DOHH2 (cell line): ENCODE results near the gene SNRNP27.

Source experiments
- H3F3A ChIP-seq: fragments of 200-600 bp; sonication (generic), shearing (Covaris generic); 2 replicates; pipeline ENCODE4 v1.6.0; 2016; ENCODE audit warnings: antibody characterized with exemption, mild to moderate bottlenecking; ENCODE audit not compliant: control insufficient read depth, insufficient read depth
- H3K27ac ChIP-seq: fragments of 200-600 bp; sonication (generic); 2 replicates; pipeline ENCODE4 v1.5.1; 2014; ENCODE audit warnings: low read depth, mild to moderate bottlenecking, low read length, moderate library complexity
- H3K27me3 ChIP-seq: fragments of 200-600 bp; sonication (generic); 2 replicates; pipeline ENCODE4 v1.6.1; 2014; ENCODE audit warnings: mild to moderate bottlenecking, low read length, mixed read lengths; ENCODE audit not compliant: control insufficient read depth
- H3K36me3 ChIP-seq: fragments of 200-600 bp; sonication (generic); 2 replicates; pipeline ENCODE4 v1.6.1; 2014; ENCODE audit warnings: mild to moderate bottlenecking, low read length, moderate library complexity, mixed read lengths; ENCODE audit not compliant: control insufficient read depth
- H3K4me1 ChIP-seq: fragments of 200-600 bp; sonication (generic); 2 replicates; pipeline ENCODE4 v1.6.1; 2014; ENCODE audit warnings: mild to moderate bottlenecking, low read length, mixed read lengths; ENCODE audit not compliant: control insufficient read depth
- H3K4me2 ChIP-seq: fragments of 200-600 bp; sonication (generic); 2 replicates; pipeline ENCODE4 v1.6.0; 2014; ENCODE audit warnings: mild to moderate bottlenecking, low read length, moderate library complexity
- H3K4me3 ChIP-seq: fragments of 200-600 bp; sonication (generic); 2 replicates; pipeline ENCODE4 v1.5.1; 2014; ENCODE audit warnings: mild to moderate bottlenecking, low read length, mixed read lengths
- H3K79me2 ChIP-seq: fragments of 200-600 bp; sonication (generic); 2 replicates; pipeline ENCODE4 v1.6.1; 2014; ENCODE audit warnings: mild to moderate bottlenecking, low read length, mixed read lengths; ENCODE audit not compliant: control insufficient read depth
- H3K9me2 ChIP-seq: fragments of 200-600 bp; sonication (generic); replicated peaks from 2 replicates; pipeline ENCODE4 v1.6.1; 2014; ENCODE audit warnings: mild to moderate bottlenecking, low read length, mixed read lengths; ENCODE audit not compliant: control insufficient read depth
- H3K9me3 ChIP-seq: fragments of 200-600 bp; sonication (generic); 2 replicates; pipeline ENCODE4 v1.6.1; 2014; ENCODE audit warnings: antibody characterized with exemption, low read length, mixed read lengths; ENCODE audit not compliant: control insufficient read depth, insufficient read depth
- H4K20me1 ChIP-seq: fragments of 200-600 bp; sonication (generic); 2 replicates; pipeline ENCODE4 v1.6.0; 2014; ENCODE audit warnings: low read depth, mild to moderate bottlenecking, antibody characterized with exemption, low read length, moderate library complexity; ENCODE audit not compliant: control insufficient read depth, insufficient read depth
- EZH2phosphoT487 ChIP-seq: fragments of 200-600 bp; sonication (generic); IDR thresholded peaks from 2 replicates; pipeline ENCODE4 v1.6.1; 2017; ENCODE audit warnings: borderline replicate concordance, mild to moderate bottlenecking, antibody characterized with exemption, low read length, moderate library complexity, mixed read lengths
- TF ChIP-seq, protein P1 (sequence below): fragments of 200-600 bp; sonication (generic); IDR thresholded peaks from one replicate; pipeline ENCODE4 v1.5.1; 2014; ENCODE audit warnings: antibody characterized with exemption, mild to moderate bottlenecking, low read depth, low read length; ENCODE audit not compliant: poor library complexity, severe bottlenecking

Gene SNRNP27

DNA sequence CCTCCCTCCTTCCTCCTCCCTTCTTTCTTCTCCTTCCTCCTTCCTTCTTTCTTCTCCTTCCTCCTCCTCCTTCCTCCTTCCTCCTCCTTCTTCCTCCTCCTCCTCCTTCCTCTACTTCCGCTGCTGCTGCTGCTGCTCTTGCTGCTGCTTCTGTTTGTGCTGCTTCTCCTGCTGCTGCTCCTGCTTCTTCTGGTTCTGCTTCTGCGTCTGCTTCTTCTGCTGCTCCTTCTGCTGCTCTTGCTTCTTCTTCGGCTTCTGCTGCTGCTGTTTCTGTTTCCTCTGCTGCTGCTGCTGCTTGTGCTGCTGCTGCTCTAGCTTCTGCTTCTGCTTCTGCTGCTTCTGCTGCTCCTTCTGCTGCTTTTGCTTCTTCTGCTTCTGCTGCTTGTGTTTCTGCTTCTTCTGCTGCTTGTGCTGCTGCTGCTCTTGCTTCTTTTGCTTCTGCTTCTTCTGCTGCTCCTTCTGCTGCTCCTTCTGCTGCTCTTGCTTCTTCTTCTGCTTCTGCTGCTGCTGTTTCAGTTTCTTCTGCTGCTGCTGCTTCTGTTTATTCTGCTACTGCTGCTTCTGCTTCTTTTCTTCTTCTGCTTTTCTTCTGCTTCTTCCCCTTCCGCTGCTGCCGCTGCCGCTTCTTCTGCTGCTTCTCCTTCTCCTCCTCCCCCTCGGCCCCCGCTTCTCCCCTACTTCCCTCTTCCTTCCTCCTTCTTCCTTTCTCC lies 8.6 kb downstream of the SNRNP27 start:
- H3K4me1 ChIP-seq = peaks cover 30% of the 10 kb centered on the region
- H4K20me1 ChIP-seq = no peaks in the 10 kb centered on the region
- peak overlapping the region; percentile 75 for H3K4me3 ChIP-seq
- peaks cover 31% of the 10 kb centered on the region for H3F3A ChIP-seq
- H3K9me2 ChIP-seq = no peaks in the 10 kb centered on the region
- peaks cover 44% of the 10 kb centered on the region for H3K79me2 ChIP-seq
- H3K27ac ChIP-seq = peak overlapping the region; percentile 88
- H3K4me2 ChIP-seq = peak overlapping the region; percentile 81
- no peaks in the 10 kb centered on the region for H3K27me3 ChIP-seq
- peaks cover 78% of the 10 kb centered on the region for H3K36me3 ChIP-seq
- no peak for TF ChIP-seq EZH2phosphoT487
- TF ChIP-seq, protein P1, sequence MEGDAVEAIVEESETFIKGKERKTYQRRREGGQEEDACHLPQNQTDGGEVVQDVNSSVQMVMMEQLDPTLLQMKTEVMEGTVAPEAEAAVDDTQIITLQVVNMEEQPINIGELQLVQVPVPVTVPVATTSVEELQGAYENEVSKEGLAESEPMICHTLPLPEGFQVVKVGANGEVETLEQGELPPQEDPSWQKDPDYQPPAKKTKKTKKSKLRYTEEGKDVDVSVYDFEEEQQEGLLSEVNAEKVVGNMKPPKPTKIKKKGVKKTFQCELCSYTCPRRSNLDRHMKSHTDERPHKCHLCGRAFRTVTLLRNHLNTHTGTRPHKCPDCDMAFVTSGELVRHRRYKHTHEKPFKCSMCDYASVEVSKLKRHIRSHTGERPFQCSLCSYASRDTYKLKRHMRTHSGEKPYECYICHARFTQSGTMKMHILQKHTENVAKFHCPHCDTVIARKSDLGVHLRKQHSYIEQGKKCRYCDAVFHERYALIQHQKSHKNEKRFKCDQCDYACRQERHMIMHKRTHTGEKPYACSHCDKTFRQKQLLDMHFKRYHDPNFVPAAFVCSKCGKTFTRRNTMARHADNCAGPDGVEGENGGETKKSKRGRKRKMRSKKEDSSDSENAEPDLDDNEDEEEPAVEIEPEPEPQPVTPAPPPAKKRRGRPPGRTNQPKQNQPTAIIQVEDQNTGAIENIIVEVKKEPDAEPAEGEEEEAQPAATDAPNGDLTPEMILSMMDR = no peak
- no peaks in the 10 kb centered on the region for H3K9me3 ChIP-seq

DNA sequence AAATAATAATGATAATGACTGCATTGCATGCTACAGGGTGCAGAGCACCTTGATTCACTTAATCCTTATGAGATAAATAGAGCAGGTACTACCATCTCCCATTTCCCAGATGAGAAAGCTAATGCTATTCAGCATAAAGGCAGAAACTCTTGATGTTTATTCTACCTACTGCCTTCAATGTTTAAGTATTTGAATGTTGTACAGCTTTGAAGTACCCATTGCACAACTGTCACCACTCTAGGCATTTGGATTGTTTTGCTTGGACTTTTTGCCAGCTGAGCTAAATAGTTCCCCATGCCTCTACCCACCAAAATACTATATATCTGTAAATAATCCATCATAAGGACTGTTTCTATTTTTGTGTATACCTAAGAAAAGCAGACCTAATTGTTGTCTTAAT lies 13.5 kb downstream of the SNRNP27 start:
- Histone ChIP-seq H3K9me3 (no peaks in the 10 kb centered on the region), H3K4me3 (no peak overlapping the region), H3K27ac (no peak overlapping the region), H3K4me2 (no peak overlapping the region), H3F3A (peaks cover 45% of the 10 kb centered on the region), H3K9me2 (no peaks in the 10 kb centered on the region), H3K79me2 (peaks cover 19% of the 10 kb centered on the region), H4K20me1 (no peaks in the 10 kb centered on the region), H3K27me3 (no peaks in the 10 kb centered on the region), H3K36me3 (peaks cover 62% of the 10 kb centered on the region), H3K4me1 (peaks cover 16% of the 10 kb centered on the region)
- no peak for TF ChIP-seq EZH2phosphoT487
- TF ChIP-seq, protein P1 = no peak

DNA sequence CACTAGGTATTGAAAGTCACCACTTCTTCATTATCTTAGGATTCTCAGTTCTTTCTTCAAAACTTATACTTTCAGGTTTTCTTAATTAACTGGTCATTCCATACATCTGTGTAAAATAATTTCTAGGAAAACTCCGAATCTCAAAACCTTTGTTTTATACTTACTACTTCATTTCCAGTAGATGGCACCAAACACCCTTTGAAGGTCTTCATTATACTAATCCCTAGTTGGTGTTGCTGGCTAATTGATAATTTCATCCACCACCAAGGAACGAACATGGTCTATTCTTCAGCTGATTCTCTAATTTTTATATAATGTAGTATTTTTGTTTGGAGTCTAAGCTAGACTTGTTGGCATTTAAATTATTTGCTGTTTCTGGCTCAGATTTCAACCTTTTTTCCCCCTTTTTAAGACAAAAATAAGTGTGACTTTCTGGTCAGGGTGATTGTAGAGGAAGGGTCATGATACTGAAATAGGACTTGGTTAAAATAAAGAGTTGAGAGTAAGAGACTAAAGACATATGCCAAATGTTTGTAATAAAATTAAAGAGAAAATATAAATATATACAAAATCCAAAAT lies 18.3 kb downstream of the SNRNP27 start:
- peaks cover 27% of the 10 kb centered on the region for H3K4me1 ChIP-seq
- H3K27ac ChIP-seq = no peak overlapping the region
- peaks cover 40% of the 10 kb centered on the region for H3F3A ChIP-seq
- H4K20me1 ChIP-seq = no peaks in the 10 kb centered on the region
- H3K79me2 ChIP-seq = peaks cover 5% of the 10 kb centered on the region
- H3K36me3 ChIP-seq = peaks cover 40% of the 10 kb centered on the region
- TF ChIP-seq, protein P1 = peak; percentile 66
- TF ChIP-seq EZH2phosphoT487 = no peak
- no peaks in the 10 kb centered on the region for H3K27me3 ChIP-seq
- H3K4me3 ChIP-seq = no peak overlapping the region
- no peaks in the 10 kb centered on the region for H3K9me3 ChIP-seq
- no peak overlapping the region; the same call in 1 of the 2 replicates for H3K4me2 ChIP-seq
- H3K9me2 ChIP-seq = no peaks in the 10 kb centered on the region
